Measurements from ENCODE around the gene MYOZ3. TPM values are rescaled to one million over a fixed set of nuclear protein-coding genes. Genes with fewer than 3 reads are reported as not detected.
A peak's percentile ranks its signal among the peaks of the same experiment; 100 is the strongest.

The MYOZ3 gene
- total RNA-seq, 6 donors from 2014 or later = 0.61 to 2.8 (median 0.89) TPM; not detected in 1

DNA sequence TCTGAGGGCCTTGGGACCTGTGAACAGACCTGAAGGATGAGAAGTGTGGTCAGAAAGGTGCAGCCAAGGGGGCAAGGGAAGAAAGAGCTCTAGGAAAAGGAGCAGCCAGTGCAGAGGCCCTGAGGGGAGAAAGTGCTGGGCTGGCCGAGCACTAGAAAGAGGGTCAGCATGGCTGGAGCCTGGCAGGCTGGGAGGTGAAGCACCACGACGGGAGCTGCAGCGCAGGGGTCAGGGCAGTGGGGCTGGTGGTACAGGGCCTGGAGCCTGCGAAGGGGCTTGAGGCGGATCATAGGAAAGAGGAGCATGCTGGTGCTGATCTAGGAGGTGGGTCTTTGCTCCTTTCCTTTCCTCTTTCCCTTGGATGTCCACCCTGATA is 29.7 kb upstream of the MYOZ3 start:
- DNase-seq (no peak), ATAC-seq (ENCODE audit: low FRiP score in 2 of 2) (no peak)
- Histone ChIP-seq H3K4me1 (peaks cover 45 to 68% (median 59%) of the 10 kb centered on the region in 4 donors), H3K36me3 (peaks cover 0 to 10% (median 0%) of the 10 kb centered on the region in 4 donors), H3K27me3 (no peaks in the 10 kb centered on the region), H3K9me3 (no peaks in the 10 kb centered on the region), H3K27ac (peak overlapping the region in 3 of 4 donors; percentile 11 to 90 (median 60)), H3K4me3 (no peak overlapping the region)
- TF ChIP-seq POLR2A (IDR thresholded peaks at IDR 0.05) (no peak), CTCF (IDR thresholded peaks at IDR 0.05) (no peak), POLR2AphosphoS5 (IDR thresholded peaks at IDR 0.05) (no peak), EP300 (IDR thresholded peaks at IDR 0.05) (no peak)
- WGBS, 2 donors = 93% methylated on average over 6 of the region's 6 CpGs

DNA sequence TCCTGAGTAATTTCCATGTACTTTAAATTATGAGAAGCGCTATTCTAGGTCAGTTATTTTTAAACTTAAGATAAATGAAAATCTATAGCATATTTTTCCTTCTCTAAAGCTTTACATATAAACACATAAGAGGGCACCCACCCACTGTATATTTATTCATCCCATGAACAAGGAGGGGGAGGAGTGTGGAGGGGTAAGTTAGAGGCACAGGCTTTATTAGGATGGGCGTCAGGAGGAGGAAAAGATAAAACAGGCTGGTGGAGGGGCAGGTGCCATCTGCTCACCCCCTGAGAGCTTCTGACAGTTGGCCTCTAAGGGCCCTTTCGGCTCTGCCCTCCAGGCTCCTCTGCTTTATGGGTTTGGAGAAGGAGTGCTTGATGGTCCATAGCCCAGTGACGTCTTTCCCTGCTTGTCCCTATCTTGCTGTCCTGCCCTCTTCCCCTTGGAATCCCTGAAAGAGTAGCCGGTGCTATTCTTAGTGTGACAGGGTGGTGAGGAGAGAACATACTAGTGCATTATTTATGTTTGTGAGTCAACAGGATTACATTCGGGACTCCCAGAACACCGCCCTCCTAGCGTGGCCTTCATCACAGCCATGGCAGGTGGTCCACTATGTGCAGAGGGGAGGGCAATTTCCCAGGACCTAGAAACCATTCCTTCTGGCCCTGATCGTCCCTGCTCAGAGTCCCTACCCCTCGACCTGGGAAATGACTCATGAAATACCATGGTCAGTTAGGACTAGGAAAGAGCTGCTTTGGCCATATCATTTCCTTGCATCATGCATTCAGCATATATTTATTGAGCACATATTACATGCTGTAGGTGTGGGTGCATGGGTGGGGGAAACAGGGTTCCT is 28.5 kb upstream of the MYOZ3 start:
- Histone ChIP-seq H3K36me3 (peaks cover 0 to 10% (median 0%) of the 10 kb centered on the region in 4 donors), H3K4me3 (no peak overlapping the region), H3K4me1 (peaks cover 46 to 62% (median 59%) of the 10 kb centered on the region in 4 donors), H3K27ac (peak overlapping the region in 2 of 4 donors; percentile 60 to 90), H3K9me3 (no peaks in the 10 kb centered on the region), H3K27me3 (no peaks in the 10 kb centered on the region)
- WGBS, 2 donors = 65 to 68% methylated on average over 10 of the region's 10 CpGs
- TF ChIP-seq POLR2AphosphoS5 (IDR thresholded peaks at IDR 0.05) = peak in 1 of 2 donors; percentile 33
- no peak for TF ChIP-seq EP300 (IDR thresholded peaks at IDR 0.05)
- TF ChIP-seq CTCF (IDR thresholded peaks at IDR 0.05) = no peak
- DNase-seq = no peak
- no peak for ATAC-seq (ENCODE audit: low FRiP score in 2 of 2)

- TF ChIP-seq POLR2A (IDR thresholded peaks at IDR 0.05) = no peak
- TF ChIP-seq POLR2AphosphoS5 (IDR thresholded peaks at IDR 0.05) = no peak
- no peak for TF ChIP-seq CTCF (IDR thresholded peaks at IDR 0.05)
- no peak for TF ChIP-seq EP300 (IDR thresholded peaks at IDR 0.05)
- Histone ChIP-seq H3K4me3 (no peak overlapping the region), H3K27me3 (no peaks in the 10 kb centered on the region), H3K36me3 (peaks cover 0 to 10% (median 0%) of the 10 kb centered on the region in 4 donors), H3K27ac (peak overlapping the region in 2 of 4 donors; percentile 60 to 90), H3K4me1 (peaks cover 42 to 63% (median 58%) of the 10 kb centered on the region in 4 donors), H3K9me3 (no peaks in the 10 kb centered on the region)
- DNase-seq (no peak), ATAC-seq (ENCODE audit: low FRiP score in 2 of 2) (no peak)
- 79% methylated on average over 2 of the region's 2 CpGs for WGBS, 2 donors
These were observed 27.6 kb upstream of the MYOZ3 start for GRCh38 chr5:150633429-150633828.

- WGBS, 2 donors = 76 to 77% methylated on average over 6 of the region's 6 CpGs
- ATAC-seq (ENCODE audit: low FRiP score in 2 of 2) = no peak
- DNase-seq = peak in 1 of 2 donors; percentile 70
- no peak for TF ChIP-seq POLR2A (IDR thresholded peaks at IDR 0.05)
- H3K27ac ChIP-seq = peak overlapping the region; percentile 14 to 83 (median 55)
- peaks cover 58 to 75% (median 63%) of the 10 kb centered on the region in 4 donors for H3K4me1 ChIP-seq
- H3K9me3 ChIP-seq = no peaks in the 10 kb centered on the region
- peaks cover 0 to 4% (median 0%) of the 10 kb centered on the region in 4 donors for H3K36me3 ChIP-seq
- H3K4me3 ChIP-seq = no peak overlapping the region
- no peaks in the 10 kb centered on the region for H3K27me3 ChIP-seq
These were observed 24.4 kb upstream of the MYOZ3 start for GRCh38 chr5:150636391-150637244.
